H9 (cell line): Measurements from ENCODE around the gene GJE1. TPM values are rescaled to one million over a fixed set of nuclear protein-coding genes. Genes with fewer than 3 reads are reported as not detected.

Experiments
- DNase-seq: peaks from one replicate; pipeline ENCODE4 v3.0.0-alpha.2; 2017
- H2AFZ ChIP-seq: one replicate; pipeline ENCODE4 v1.6.1; 2013; ENCODE audit warnings: mild to moderate bottlenecking, low read length, control low read depth, moderate library complexity
- H2AK5ac ChIP-seq: 2 replicates; pipeline ENCODE4 v1.6.1; 2013; ENCODE audit warnings: low read length, control low read depth, mixed read lengths; ENCODE audit not compliant: insufficient read length
- H2BK120ac ChIP-seq: one replicate; pipeline ENCODE4 v1.6.1; 2013; ENCODE audit warnings: low read depth, mild to moderate bottlenecking, low read length, control low read depth, inconsistent platforms; ENCODE audit not compliant: poor library complexity, severe bottlenecking
- H2BK12ac ChIP-seq: 2 replicates; pipeline ENCODE4 v1.6.1; 2013; ENCODE audit warnings: low read length, control low read depth, mixed read lengths, low read depth; ENCODE audit not compliant: insufficient read length
- H2BK15ac ChIP-seq: 2 replicates; pipeline ENCODE4 v1.6.1; 2013; ENCODE audit warnings: low read depth, low read length, control low read depth
- H2BK20ac ChIP-seq: one replicate; pipeline ENCODE4 v1.6.1; 2013; ENCODE audit warnings: low read depth, mild to moderate bottlenecking, low read length, control low read depth, inconsistent platforms; ENCODE audit not compliant: poor library complexity, severe bottlenecking
- H2BK5ac ChIP-seq: 2 replicates; pipeline ENCODE4 v1.6.1; 2013; ENCODE audit warnings: low read length, control low read depth, mixed read lengths; ENCODE audit not compliant: insufficient read length
- H3K14ac ChIP-seq: 2 replicates; pipeline ENCODE4 v1.6.1; 2013; ENCODE audit warnings: low read length, control low read depth; ENCODE audit not compliant: insufficient read depth
- H3K18ac ChIP-seq: 2 replicates; pipeline ENCODE4 v1.6.1; 2013; ENCODE audit warnings: low read depth, mild to moderate bottlenecking, mixed read lengths, low read length, control low read depth; ENCODE audit not compliant: insufficient read length
- H3K23ac ChIP-seq: 2 replicates; pipeline ENCODE4 v1.6.1; 2013; ENCODE audit warnings: low read length, control low read depth, mixed read lengths, low read depth; ENCODE audit not compliant: insufficient read length
- H3K23me2 ChIP-seq: 2 replicates; pipeline ENCODE4 v1.6.1; 2013; ENCODE audit warnings: low read depth, mild to moderate bottlenecking, mixed read lengths, low read length, control low read depth; ENCODE audit not compliant: insufficient read length, poor library complexity, severe bottlenecking
- H3K27ac ChIP-seq: 2 replicates; pipeline ENCODE4 v1.5.1; 2013; ENCODE audit warnings: low read length, control low read depth, mixed read lengths, low read depth; ENCODE audit not compliant: insufficient read length
- H3K27me3 ChIP-seq: 2 replicates; pipeline ENCODE4 v1.6.1; 2013; ENCODE audit warnings: low read length, control low read depth, inconsistent platforms; ENCODE audit not compliant: insufficient read depth
- H3K4ac ChIP-seq: 2 replicates; pipeline ENCODE4 v1.6.1; 2013; ENCODE audit warnings: low read depth, mild to moderate bottlenecking, control low read depth, inconsistent platforms, low read length, moderate library complexity
- H3K4me1 ChIP-seq: 2 replicates; pipeline ENCODE4 v1.6.1; 2013; ENCODE audit warnings: low read length, control low read depth, inconsistent platforms; ENCODE audit not compliant: insufficient read depth
- H3K4me2 ChIP-seq: 2 replicates; pipeline ENCODE4 v1.6.1; 2013; ENCODE audit warnings: low read length, control low read depth, mixed read lengths; ENCODE audit not compliant: insufficient read length, insufficient read depth
- H3K56ac ChIP-seq: 2 replicates; pipeline ENCODE4 v1.6.1; 2013; ENCODE audit warnings: low read depth, mild to moderate bottlenecking, mixed read lengths, low read length, control low read depth; ENCODE audit not compliant: insufficient read length
- H3K79me1 ChIP-seq: 2 replicates; pipeline ENCODE4 v1.6.1; 2013; ENCODE audit warnings: low read depth, mild to moderate bottlenecking, moderate library complexity, low read length, control low read depth, inconsistent platforms; ENCODE audit not compliant: insufficient read depth, poor library complexity, severe bottlenecking
- H3K79me2 ChIP-seq: 2 replicates; pipeline ENCODE4 v1.6.1; 2013; ENCODE audit warnings: low read length, control low read depth, inconsistent platforms; ENCODE audit not compliant: insufficient read depth
- H3K9ac ChIP-seq: 2 replicates; pipeline ENCODE4 v1.6.1; 2013; ENCODE audit warnings: low read length, control low read depth, mixed read lengths; ENCODE audit not compliant: insufficient read length; ENCODE audit errors: extremely low read depth
- H3K9me3 ChIP-seq: one replicate; pipeline ENCODE4 v1.6.1; 2013; ENCODE audit warnings: low read depth, low read length, inconsistent platforms; ENCODE audit not compliant: control insufficient read depth
- H3T11ph ChIP-seq: one replicate; pipeline ENCODE4 v1.6.1; 2013; ENCODE audit warnings: mild to moderate bottlenecking, low read length, control low read depth, inconsistent platforms
- H4K20me1 ChIP-seq: one replicate; pipeline ENCODE4 v1.6.1; 2013; ENCODE audit not compliant: control insufficient read depth, insufficient read length, insufficient read depth
- H4K5ac ChIP-seq: 2 replicates; pipeline ENCODE4 v1.6.1; 2013; ENCODE audit warnings: low read depth, mild to moderate bottlenecking, mixed read lengths, low read length, control low read depth; ENCODE audit not compliant: insufficient read length
- H4K8ac ChIP-seq: replicated peaks from 2 replicates; pipeline ENCODE4 v1.6.1; 2013; ENCODE audit warnings: low read length, control low read depth, mixed read lengths, low read depth; ENCODE audit not compliant: insufficient read length
- H4K91ac ChIP-seq: 2 replicates; pipeline ENCODE4 v1.6.1; 2013; ENCODE audit warnings: low read depth, mild to moderate bottlenecking, moderate library complexity, mixed read lengths, low read length, control low read depth; ENCODE audit not compliant: insufficient read length
- H3K27ac Mint-ChIP-seq, 3 experiments: 2 replicates in 2 of 3; 3 replicates in 1 of 3; pipeline ENCODE4 v1.8.0; 2020 to 2021; ENCODE audit warnings: mixed read lengths in 3 of 3, mild to moderate bottlenecking in 1 of 3, moderate library complexity in 1 of 3
- H3K27me3 Mint-ChIP-seq: 2 replicates; pipeline ENCODE4 v1.8.0; 2021; ENCODE audit warnings: low read depth, mild to moderate bottlenecking, moderate library complexity, mixed read lengths
- H3K36me3 Mint-ChIP-seq, 3 experiments: 2 replicates in 2 of 3; 3 replicates in 1 of 3; pipeline ENCODE4 v1.8.0; 2020 to 2021; ENCODE audit warnings: low read depth in 3 of 3, mixed read lengths in 3 of 3; ENCODE audit not compliant: insufficient read depth in 1 of 3
- H3K4me1 Mint-ChIP-seq, 2 experiments: 2 replicates each; pipeline ENCODE4 v1.8.0; 2020; ENCODE audit warnings: mixed read lengths in 2 of 2
- H3K4me3 Mint-ChIP-seq, 2 experiments: 2 replicates in 1 of 2; 3 replicates in 1 of 2; pipeline ENCODE4 v1.8.0; 2020 to 2021; ENCODE audit warnings: mild to moderate bottlenecking in 2 of 2, mixed read lengths in 2 of 2, moderate library complexity in 1 of 2
- H3K9me3 Mint-ChIP-seq, 2 experiments: 2 replicates in 1 of 2; 3 replicates in 1 of 2; pipeline ENCODE4 v1.8.0; 2020; ENCODE audit warnings: mild to moderate bottlenecking in 2 of 2, mixed read lengths in 2 of 2, moderate library complexity in 1 of 2
- WGBS: extraction: QIAGEN DNeasy Blood & Tissue Kit; methylation state at CpG from one replicate; pipeline ENCODE4 v1.1.7; 2013; ENCODE audit warnings: missing lambda C conversion rate, low lambda C conversion rate, mixed read lengths; ENCODE audit not compliant: insufficient read length; ENCODE audit errors: extremely low coverage; 5-methylcytosine and 5-hydroxymethylcytosine counted together
- total RNA-seq: library from RNA; stranded (reverse); gene quantifications from 2 replicates; pipeline ENCODE4 v1.2.1, GENCODE V29; 2021
- TF ChIP-seq, protein P1 (sequence below): fragments of 200-600 bp; sonication (generic); conservative IDR thresholded peaks from 3 replicates; pipeline ENCODE4 v1.8.0; 2021; ENCODE audit warnings: antibody characterized with exemption, mild to moderate bottlenecking

The GJE1 gene
- total RNA-seq, 1 experiment from 2014 or later = not detected

DNA sequence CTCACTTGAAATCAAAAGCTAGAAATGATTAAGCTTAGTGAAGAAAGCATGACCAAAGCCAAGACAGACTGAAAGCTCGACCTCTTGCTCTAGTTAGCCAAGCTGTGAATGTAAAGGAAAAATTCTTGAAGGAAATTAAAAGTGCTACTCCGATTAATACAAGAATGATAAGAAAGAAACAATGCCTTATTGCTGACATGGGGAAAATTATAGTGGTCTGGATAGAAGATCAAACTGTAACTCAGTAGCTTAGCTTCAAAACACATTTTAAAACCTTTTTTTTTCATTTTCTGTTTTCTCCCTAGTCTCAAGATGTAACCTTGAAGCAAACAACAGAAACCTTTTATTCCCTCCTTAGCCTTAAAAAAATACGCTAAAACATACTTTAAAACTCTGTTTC is 11.4 kb upstream of the GJE1 start:
- H3K36me3 Mint-ChIP-seq = no peaks in the 10 kb centered on the region
- H3K79me2 ChIP-seq = no peaks in the 10 kb centered on the region
- no peak overlapping the region for H4K91ac ChIP-seq
- H3K27me3 ChIP-seq = no peaks in the 10 kb centered on the region
- no peaks in the 10 kb centered on the region for H3K23me2 ChIP-seq
- no peak overlapping the region for H2BK5ac ChIP-seq
- H3K4me3 Mint-ChIP-seq = no peak overlapping the region
- DNase-seq = no peak
- H2BK20ac ChIP-seq = no peak overlapping the region
- H3K27ac Mint-ChIP-seq = no peak overlapping the region
- H3K14ac ChIP-seq = no peak overlapping the region
- no peaks in the 10 kb centered on the region for H3K4me1 ChIP-seq
- H2AFZ ChIP-seq = no peak overlapping the region
- no peak overlapping the region for H3K4ac ChIP-seq
- H3K4me1 Mint-ChIP-seq = no peaks in the 10 kb centered on the region
- H3K79me1 ChIP-seq = no peaks in the 10 kb centered on the region
- no peaks in the 10 kb centered on the region for H3K9me3 ChIP-seq
- no peaks in the 10 kb centered on the region for H4K20me1 ChIP-seq
- H3K56ac ChIP-seq = no peak overlapping the region
- WGBS = 100% methylated on average over 1 of the region's 3 CpGs
- no peak overlapping the region for H2AK5ac ChIP-seq
- no peak overlapping the region for H3K9ac ChIP-seq
- H3K23ac ChIP-seq = no peak overlapping the region
- no peak overlapping the region for H2BK120ac ChIP-seq
- H3K27me3 Mint-ChIP-seq = no peaks in the 10 kb centered on the region
- H4K5ac ChIP-seq = no peak overlapping the region
- H2BK15ac ChIP-seq = no peak overlapping the region
- H3K9me3 Mint-ChIP-seq = no peaks in the 10 kb centered on the region
- TF ChIP-seq, protein P1, sequence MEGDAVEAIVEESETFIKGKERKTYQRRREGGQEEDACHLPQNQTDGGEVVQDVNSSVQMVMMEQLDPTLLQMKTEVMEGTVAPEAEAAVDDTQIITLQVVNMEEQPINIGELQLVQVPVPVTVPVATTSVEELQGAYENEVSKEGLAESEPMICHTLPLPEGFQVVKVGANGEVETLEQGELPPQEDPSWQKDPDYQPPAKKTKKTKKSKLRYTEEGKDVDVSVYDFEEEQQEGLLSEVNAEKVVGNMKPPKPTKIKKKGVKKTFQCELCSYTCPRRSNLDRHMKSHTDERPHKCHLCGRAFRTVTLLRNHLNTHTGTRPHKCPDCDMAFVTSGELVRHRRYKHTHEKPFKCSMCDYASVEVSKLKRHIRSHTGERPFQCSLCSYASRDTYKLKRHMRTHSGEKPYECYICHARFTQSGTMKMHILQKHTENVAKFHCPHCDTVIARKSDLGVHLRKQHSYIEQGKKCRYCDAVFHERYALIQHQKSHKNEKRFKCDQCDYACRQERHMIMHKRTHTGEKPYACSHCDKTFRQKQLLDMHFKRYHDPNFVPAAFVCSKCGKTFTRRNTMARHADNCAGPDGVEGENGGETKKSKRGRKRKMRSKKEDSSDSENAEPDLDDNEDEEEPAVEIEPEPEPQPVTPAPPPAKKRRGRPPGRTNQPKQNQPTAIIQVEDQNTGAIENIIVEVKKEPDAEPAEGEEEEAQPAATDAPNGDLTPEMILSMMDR = no peak
- H3K18ac ChIP-seq = no peak overlapping the region
- H4K8ac ChIP-seq = no peak overlapping the region
- H3K4me2 ChIP-seq = no peak overlapping the region
- no peak overlapping the region for H2BK12ac ChIP-seq
- no peak overlapping the region for H3T11ph ChIP-seq
- H3K27ac ChIP-seq = no peak overlapping the region
